HG03571 (cell line): ENCODE data around the gene SLC16A7.

Experiments used
- ATAC-seq: cut with Tn5 transposase; IDR thresholded peaks from one replicate; pipeline ENCODE4 v1.9.1; 2021; ENCODE audit not compliant: unreplicated experiment

Gene SLC16A7

GRCh38 chr12:59620326-59620725 lies 24.5 kb downstream of the SLC16A7 start:
- ATAC-seq = no peak

GRCh38 chr12:59624732-59625460 lies 29.1 kb downstream of the SLC16A7 start:
- no peak for ATAC-seq

GRCh38 chr12:59626382-59626781 lies 30.6 kb downstream of the SLC16A7 start:
- ATAC-seq = no peak

DNA sequence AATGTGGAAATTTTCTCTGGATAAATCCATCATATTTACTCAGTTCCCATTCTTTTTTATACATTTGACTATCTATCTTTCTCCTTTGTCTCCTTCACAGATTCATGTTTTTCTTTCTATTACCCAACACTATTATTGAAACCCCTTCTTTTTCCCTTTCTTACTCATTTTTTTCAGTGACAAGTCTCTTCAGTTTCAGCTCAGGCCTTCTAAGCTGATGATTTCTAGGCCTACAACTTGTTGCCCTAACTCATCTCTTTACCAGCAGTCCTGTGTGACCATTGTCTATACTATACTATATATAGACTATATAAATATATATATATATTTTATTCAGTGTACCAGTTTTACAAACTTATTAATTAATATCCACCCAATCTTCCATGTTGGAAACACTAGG lies 31.8 kb downstream of the SLC16A7 start:
- ATAC-seq = no peak

- no peak for ATAC-seq
Observed at GRCh38 chr12:59629890-59630289, 34.1 kb downstream of the SLC16A7 start.

DNA sequence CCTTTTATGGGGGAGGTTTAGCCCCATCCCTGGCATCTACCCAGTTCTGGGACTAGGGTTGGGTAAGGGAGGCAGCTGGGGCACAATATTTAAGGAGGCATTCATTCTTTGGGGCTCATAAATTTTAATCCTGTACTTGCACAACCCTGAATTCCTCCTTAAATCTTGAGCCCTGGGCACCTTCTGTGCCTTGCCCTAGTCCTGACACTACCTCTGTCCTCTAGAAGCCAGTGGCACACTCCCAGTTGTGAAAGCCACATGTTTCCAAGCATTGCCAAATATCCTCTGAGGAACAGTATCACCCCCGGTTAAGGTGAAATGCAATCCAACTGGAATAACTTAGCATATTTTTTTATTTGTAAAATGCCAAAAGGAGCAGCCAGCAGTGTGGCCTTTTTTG lies 36.6 kb downstream of the SLC16A7 start:
- no peak for ATAC-seq

- no peak for ATAC-seq
Observed at GRCh38 chr12:59634254-59634653, 38.4 kb downstream of the SLC16A7 start.

- no peak for ATAC-seq
Observed at GRCh38 chr12:59636945-59637691, 41.3 kb downstream of the SLC16A7 start.

DNA sequence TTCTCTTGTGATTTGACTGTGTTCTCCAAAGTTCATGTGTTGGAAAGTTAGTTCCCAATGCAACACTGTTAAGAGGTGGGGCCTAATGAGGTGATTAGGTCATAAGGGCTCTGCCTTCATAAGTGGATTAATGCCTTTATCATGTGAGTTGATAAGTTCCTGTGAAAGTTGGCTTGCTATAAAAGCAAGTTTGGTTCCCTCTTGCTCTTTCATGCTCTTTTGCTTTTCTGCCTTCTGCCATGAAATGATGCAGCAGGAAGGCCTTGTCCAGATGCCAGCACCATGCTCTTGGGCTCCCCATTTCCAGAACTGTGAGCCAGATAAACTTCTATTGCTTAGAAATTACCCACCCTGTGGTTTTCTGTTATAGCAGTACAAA lies 41.9 kb downstream of the SLC16A7 start:
- ATAC-seq = no peak

DNA sequence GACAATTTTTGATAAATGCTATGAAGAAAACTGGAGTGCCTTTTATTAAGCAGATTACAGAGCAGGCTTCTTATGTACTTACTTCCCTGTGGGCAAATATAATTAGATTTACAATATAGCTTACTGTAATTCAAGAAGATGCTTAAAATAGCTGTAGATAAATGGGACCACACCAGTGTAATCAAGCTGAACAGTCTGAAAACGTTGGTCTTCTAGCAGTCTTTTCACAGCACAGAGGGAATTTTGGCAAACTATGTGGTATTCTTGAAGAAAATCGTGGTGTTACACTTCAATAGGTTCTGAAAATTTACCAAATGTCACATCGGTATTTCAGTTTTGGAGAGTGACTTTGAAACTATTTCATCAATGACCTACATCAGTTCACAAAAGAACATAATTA lies 47.7 kb downstream of the SLC16A7 start:
- ATAC-seq = no peak

GRCh38 chr12:59645242-59645641 lies 49.4 kb downstream of the SLC16A7 start:
- ATAC-seq = no peak

- no peak for ATAC-seq
Observed at GRCh38 chr12:59646636-59647035, 50.8 kb downstream of the SLC16A7 start.

- no peak for ATAC-seq
Observed at GRCh38 chr12:59649203-59649602, 53.4 kb downstream of the SLC16A7 start.

- no peak for ATAC-seq
Observed at GRCh38 chr12:59650588-59651228, 54.9 kb downstream of the SLC16A7 start.

GRCh38 chr12:59651229-59651920 lies 55.5 kb downstream of the SLC16A7 start:
- no peak for ATAC-seq

GRCh38 chr12:59652130-59652529 lies 56.3 kb downstream of the SLC16A7 start:
- no peak for ATAC-seq

DNA sequence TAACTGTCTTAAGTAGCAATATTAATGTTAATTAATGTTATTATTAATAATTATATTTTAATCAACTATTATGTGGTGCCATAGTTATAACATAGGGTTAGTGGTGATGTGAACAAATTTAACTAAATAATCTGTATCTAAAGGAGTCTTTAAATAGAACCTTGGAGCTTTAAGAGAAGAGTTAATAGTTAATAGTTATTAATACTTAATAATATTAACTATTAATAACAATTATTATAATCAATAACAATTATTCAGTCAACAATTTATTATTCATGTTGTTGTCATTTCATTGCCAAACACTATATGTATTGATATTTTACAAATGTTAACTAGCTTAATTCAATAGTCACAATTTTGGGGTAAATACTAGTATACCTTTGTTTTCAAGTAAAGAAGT lies 58.2 kb downstream of the SLC16A7 start:
- no peak for ATAC-seq

DNA sequence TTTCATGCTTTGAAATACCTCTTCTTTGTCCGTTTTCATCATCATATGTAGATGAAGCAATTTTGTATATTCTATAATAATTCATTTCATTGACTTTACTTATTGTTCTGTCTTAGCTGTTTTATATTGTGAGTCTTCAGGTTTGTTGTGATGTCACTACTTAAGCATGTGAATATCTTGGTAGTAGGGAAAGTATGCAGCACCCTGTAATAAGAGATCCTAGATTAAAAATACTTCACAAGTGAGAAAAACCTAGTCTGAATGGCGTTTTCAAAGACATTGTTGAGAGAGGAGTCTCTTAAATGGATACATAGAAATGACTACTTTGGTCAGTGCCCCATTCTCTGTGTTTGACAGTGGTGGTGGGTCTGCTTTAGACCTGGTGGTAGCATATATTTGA lies 61.4 kb downstream of the SLC16A7 start:
- ATAC-seq = no peak

- no peak for ATAC-seq
Observed at GRCh38 chr12:59657711-59658110, 61.9 kb downstream of the SLC16A7 start.

GRCh38 chr12:59660148-59660547 lies 64.3 kb downstream of the SLC16A7 start:
- no peak for ATAC-seq

DNA sequence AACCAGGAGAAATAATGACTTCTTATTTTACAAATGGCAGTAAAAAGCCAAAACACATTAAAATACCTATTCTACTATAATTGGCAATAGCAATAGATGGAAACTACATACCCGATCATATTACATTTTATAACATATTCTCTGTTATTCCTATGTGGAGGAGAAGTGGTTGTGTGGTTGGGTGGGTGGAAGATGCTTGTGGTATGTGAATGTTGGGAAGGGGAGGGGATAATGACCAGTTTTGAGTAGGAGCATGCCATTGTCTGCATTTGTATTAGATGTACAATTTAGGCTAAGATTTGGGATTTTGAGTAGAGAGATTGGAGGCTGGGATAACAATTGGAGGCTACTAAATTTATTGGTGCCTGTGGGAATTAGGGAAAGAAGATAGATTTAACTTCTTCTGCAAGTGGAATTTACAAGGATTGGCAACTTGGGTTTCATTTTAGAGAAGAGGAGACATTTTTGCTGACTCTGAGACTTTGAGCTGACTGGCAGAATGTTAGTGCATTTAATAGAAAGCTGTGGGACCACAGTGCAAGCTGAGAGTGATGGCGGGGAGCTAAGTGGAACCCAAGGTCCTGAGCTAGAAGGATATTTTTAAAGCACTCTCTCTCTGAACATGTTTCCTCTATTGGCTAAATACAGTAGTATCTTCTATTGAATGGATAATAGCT lies 65.2 kb downstream of the SLC16A7 start:
- no peak for ATAC-seq
